ENCODE measurements around the gene PRR12.
A peak's percentile ranks its signal among the peaks of the same experiment; 100 is the strongest.
"Not testable (repeated sequence)": the region's sequence is repeated elsewhere in the genome, so short reads cannot be mapped to it uniquely, and the experiment has no call there.

The PRR12 gene

GRCh38 chr19:49617860-49618259 lies 26.9 kb downstream of the PRR12 start:
- DNase-seq: not testable (repeated sequence)

DNA sequence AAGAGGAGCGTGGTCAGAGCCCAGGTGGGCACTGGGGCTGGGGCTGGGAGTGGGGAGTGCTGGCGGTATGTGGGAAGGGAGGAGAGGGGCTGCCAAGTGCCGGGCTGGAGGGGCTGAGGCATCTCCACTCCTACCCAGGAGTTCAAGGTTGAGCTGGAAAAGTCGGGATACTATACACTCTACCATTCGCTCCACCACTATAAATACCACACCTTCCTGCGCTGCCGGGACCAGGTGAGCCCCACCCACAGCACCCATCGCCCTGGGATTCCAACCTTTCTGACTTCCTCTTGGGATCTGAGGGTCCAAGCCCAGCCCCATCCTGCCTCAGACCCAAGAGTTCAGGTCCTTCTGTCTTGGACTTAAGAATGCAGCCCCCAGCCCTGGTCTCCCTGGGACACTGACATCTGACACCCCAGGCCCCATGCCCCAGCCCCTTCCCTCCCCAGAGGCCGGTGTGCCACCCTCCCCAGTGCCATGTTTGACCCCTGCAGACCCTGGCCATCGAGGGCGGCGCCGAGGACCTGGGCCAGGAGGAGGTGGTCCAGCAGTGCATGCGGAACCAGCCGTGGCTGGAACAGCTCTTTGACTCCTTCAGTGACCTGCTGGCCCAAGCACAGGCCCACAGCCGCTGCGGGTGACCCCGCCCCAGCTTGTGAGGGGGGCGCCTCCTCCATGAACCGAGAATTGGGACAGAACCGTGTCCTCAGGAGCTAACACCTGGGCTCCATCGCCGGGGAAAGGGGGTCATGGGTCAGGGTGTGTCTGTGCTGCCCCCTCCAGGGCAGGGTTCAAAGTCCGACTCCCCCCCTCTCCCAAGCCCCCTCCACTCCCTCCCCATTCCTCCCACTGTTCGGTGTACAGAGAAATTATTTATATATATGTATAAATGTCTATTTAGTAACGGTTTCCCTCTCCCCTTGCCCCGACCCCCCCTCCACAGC lies 34.3 kb downstream of the PRR12 start:
- no peak for DNase-seq

GRCh38 chr19:49626226-49626625 lies 35.2 kb downstream of the PRR12 start:
- no peak for DNase-seq

GRCh38 chr19:49629659-49630058 lies 38.7 kb downstream of the PRR12 start:
- no peak for DNase-seq

DNA sequence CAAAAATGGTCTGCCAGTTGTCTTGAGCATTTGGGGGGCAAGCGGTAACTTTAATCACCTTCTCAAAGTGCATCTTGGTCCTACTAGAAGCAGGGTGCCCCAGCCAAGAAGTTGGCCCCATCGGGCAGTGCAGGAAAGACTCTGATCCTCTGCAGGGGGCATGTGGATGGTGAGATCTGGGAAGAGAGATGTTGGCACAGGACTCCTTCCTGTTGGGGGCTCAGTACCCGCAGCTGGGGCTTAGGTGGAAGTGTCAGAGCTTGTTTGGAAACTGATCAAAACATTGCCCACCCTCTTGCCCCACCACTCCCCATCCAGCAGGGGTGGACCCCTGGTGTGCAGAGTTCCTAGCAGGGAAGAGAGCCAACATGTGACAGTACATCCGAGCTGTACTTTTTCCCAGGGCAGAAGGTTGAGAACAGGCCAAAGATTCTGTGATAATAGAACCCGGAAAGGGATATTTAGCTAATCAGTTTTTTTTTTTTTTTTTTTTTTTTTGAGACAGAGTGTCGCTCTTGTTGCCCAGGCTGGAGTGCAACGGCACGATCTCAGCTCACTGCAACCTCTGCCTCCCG lies 40.1 kb downstream of the PRR12 start:
- no peak for DNase-seq

- DNase-seq: no peak
Measured at GRCh38 chr19:49631610-49632192, 40.7 kb downstream of the PRR12 start.

DNA sequence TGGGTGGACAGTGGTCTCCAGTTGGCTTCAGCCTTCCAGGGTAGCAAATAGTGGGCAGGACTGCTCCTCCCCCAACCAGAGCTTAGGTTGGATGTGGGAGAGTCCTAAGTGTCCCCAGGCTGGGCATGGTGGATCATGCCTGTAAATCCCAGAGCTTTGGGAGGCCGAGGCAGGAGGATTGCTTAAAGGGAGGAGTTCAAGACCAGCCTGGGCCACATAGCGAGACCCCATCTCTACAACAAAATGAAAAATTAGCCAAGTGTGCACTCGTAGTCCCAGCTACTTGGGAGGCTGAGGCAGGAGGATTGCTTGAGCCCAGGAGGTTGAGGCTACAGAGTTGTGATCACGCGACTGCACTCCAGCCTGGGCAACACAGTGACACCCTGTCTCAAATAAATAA lies 41.6 kb downstream of the PRR12 start:
- no peak for DNase-seq

- not testable (repeated sequence) for DNase-seq
Measured at GRCh38 chr19:49633273-49633672, 42.3 kb downstream of the PRR12 start.

DNA sequence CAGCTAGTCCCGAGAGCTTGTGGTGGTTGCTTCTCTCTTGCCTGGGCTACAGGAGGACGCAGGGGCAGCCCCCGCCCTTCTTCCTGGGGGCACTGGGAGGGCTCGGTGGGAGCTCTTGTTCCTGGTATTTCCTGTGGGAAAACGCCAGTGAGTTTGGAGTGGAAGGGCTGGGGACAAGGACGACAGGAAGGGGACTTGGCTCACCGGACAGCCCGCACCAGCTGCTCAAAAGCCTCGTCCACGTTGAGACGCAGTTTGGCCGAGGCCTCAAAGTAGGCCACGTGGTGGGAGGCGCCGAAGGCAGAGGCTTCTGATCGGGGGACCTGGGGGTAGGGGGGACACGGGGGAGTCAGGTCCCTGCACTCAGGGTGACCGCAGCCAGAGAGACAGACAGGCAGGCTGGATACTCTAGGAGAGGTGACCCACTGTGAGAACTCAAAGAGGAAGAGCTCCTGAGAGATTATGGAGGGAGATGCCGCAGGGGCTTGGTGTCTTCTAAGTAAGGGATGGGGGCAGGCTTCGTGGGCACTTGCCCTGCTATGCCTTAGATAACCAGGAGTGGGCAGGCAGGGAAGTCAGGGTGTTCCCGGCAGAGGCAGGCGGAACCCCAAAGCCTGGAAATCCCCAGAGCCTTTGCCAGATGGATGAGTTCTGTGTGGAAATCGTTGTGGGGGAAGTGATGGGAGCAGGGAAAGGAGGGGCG lies 44.7 kb downstream of the PRR12 start:
- DNase-seq: peak in 3 of 4 experiments; percentile 22 to 53 (median 27)

GRCh38 chr19:49636233-49636932 lies 45.4 kb downstream of the PRR12 start:
- DNase-seq: no peak

- DNase-seq: peak; percentile 69 to 90 (median 81)
Measured at GRCh38 chr19:49637821-49638738, 47.1 kb downstream of the PRR12 start.

DNA sequence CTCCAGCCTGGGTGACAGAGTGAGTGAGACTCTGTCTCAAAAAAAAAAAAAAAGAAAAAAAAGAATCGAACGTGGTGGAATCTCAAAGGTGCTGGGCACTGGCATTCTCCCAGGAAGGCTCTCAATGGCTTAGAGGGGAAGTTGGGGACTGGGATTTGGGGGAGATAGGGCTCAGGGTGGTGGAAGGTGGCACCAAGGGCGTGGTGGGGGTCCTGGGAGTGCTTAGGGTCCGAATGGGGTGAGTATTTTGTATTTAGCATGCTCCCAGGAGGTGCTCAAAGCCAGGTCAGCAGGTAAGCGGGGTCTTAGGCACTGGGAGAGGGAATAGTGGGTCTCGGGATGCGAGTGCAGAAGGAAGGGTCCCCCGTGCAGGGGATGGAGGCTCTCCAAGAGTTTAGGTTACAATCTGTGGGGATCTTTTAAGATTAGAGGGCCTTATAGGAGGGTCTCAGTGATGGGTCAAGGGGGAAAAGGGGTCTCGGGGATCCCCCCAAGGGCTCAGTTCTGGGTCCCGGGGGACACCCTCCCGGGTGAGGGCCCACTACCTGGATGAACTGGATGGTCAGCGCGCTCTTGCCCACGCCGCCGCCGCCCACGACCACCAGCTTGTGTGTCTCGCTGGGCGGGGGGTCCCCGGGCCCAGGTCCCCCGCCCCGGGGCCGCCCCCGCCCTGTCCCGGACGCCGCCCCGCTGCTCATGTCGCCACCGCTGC lies 48.6 kb downstream of the PRR12 start:
- DNase-seq: no peak

- DNase-seq: peak; percentile 100
Measured at GRCh38 chr19:49640113-49640898, 49.3 kb downstream of the PRR12 start, which contains the start of gene RRAS. Gene RRAS (minus strand): TSS chr19:49640143. CDS start chr19:49640098, 45 bp downstream.

DNA sequence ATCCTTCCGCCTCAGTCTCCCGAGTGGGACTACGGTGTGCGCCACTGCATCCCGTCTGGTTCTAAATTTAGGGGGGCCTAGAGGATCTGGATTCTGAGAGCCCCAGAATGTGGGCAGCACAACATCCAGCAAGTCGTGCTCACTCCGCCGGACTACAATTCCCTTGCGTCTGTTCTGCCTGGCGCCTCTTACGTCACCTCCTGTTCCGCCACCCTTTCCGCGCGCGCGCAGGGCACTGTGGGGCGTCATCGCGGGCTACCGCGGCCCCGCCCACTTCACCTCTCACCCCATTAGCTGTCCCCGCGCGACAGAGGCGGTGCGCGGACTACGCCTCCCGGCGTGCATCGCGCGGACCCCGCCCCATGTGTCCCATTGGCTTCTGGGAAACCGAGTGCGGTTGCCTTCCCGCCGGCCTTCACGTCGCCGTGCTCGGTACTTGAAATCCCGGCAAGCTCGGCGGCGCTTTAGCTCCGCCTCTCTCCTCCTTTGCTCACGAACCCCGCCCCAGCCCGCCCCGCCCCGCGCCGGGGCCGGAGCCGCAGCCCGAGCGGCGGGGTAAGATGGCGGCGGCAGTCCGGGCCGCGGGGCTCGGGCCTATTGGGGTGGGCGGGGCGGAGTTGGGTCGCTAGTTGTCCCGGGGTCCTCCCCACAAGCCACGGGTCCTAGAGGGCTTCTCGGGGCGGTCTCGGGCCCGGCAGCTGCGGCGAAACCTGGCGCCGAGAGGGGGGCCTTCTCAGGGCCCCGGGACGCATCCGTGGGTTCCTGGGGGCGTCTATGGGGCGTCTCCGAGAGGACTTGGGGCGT lies 50.9 kb downstream of the PRR12 start, which contains the start of gene SCAF1:
SCAF1 (plus strand) TSS at position 522 of the 804 bp plus-strand sequence. CDS start 2,818 bp downstream, outside the sequence.
- peak; percentile 100 for DNase-seq

GRCh38 chr19:49642492-49643035 lies 51.6 kb downstream of the PRR12 start:
- DNase-seq: no peak

- peak in 2 of 4 experiments; percentile 16 to 28 for DNase-seq
Measured at GRCh38 chr19:49643466-49643865, 52.5 kb downstream of the PRR12 start.

- no peak for DNase-seq
Measured at GRCh38 chr19:49645592-49645991, 54.6 kb downstream of the PRR12 start.

DNA sequence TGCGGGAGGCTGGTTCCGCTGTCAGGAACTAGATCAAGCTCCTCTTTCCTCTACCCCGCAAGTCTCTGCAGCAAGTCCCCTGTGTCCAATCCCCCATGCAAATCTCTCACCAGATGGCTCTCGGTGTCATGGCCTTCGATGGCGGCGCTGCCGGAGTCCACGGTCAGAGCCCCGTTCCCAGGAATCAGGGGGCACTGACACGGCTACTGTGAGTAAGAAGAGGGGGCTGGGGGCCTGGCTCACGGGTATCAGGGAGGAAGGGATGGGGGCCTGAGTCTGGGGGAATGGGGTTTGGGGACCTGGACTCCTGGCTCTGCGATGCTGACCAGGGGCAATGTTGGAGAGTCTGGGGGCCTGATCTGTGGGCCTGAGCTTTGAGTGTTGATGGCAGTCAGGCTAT lies 55.0 kb downstream of the PRR12 start:
- DNase-seq: no peak

Data from suppressor macrophage (primary cell).